HG02981 (cell line): ENCODE results near the gene PROCR.
A peak's percentile ranks its signal among the peaks of the same experiment; 100 is the strongest.
"Not testable (repeated sequence)": the region's sequence is repeated elsewhere in the genome, so short reads cannot be mapped to it uniquely, and the experiment has no call there.

Experiments used
- ATAC-seq: cut with Tn5 transposase; IDR thresholded peaks from one replicate; pipeline ENCODE4 v1.9.1; 2021; ENCODE audit warnings: mild to moderate bottlenecking, moderate library complexity; ENCODE audit not compliant: unreplicated experiment

The PROCR gene

GRCh38 chr20:35171753-35172433 lies at the start of gene PROCR:
Gene PROCR, plus strand, starts transcription at chr20:35172072. Its CDS starts 83 bp downstream, at chr20:35172155.
- ATAC-seq = no peak

- no peak for ATAC-seq
Observed at GRCh38 chr20:35122756-35123405, 49.0 kb upstream of the PROCR start.

GRCh38 chr20:35125753-35126152 lies 46.1 kb upstream of the PROCR start:
- no peak for ATAC-seq

- ATAC-seq = no peak
Observed at GRCh38 chr20:35129647-35130069, 42.2 kb upstream of the PROCR start.

GRCh38 chr20:35131934-35132333 lies 39.9 kb upstream of the PROCR start:
- no peak for ATAC-seq

- no peak for ATAC-seq
Observed at GRCh38 chr20:35133031-35133430, 38.8 kb upstream of the PROCR start.

- ATAC-seq = no peak
Observed at GRCh38 chr20:35133735-35134134, 38.1 kb upstream of the PROCR start.

- no peak for ATAC-seq
Observed at GRCh38 chr20:35134472-35134871, 37.4 kb upstream of the PROCR start.

GRCh38 chr20:35134880-35135279 lies 37.0 kb upstream of the PROCR start:
- ATAC-seq = no peak

GRCh38 chr20:35135867-35136586 lies 35.8 kb upstream of the PROCR start:
- ATAC-seq = no peak

GRCh38 chr20:35144694-35145093 lies 27.2 kb upstream of the PROCR start:
- peak; percentile 49 for ATAC-seq

- ATAC-seq = no peak
Observed at GRCh38 chr20:35145141-35145564, 26.7 kb upstream of the PROCR start.

- no peak for ATAC-seq
Observed at GRCh38 chr20:35146299-35146919, 25.5 kb upstream of the PROCR start.

- ATAC-seq = peak; percentile 62
Observed at GRCh38 chr20:35146920-35147574, 24.8 kb upstream of the PROCR start, which contains the start of gene EDEM2. Gene EDEM2, minus strand, starts transcription at chr20:35147336. Its CDS starts 78 bp downstream, at chr20:35147258.

- not testable (repeated sequence) for ATAC-seq
Observed at GRCh38 chr20:35147575-35148071, 24.2 kb upstream of the PROCR start.

- ATAC-seq = no peak
Observed at GRCh38 chr20:35150846-35151579, 20.9 kb upstream of the PROCR start.

GRCh38 chr20:35151736-35152135 lies 20.1 kb upstream of the PROCR start:
- no peak for ATAC-seq

GRCh38 chr20:35155936-35156335 lies 15.9 kb upstream of the PROCR start:
- no peak for ATAC-seq

GRCh38 chr20:35156978-35157377 lies 14.9 kb upstream of the PROCR start:
- ATAC-seq = no peak

GRCh38 chr20:35160341-35160740 lies 11.5 kb upstream of the PROCR start:
- not testable (repeated sequence) for ATAC-seq
